Measurements from ENCODE around the gene PPP6R3. TPM values are rescaled to one million over a fixed set of nuclear protein-coding genes. Genes with fewer than 3 reads are reported as not detected.

Gene PPP6R3
- total RNA-seq, 2 donors from 2014 or later = 118 to 136 TPM

DNA sequence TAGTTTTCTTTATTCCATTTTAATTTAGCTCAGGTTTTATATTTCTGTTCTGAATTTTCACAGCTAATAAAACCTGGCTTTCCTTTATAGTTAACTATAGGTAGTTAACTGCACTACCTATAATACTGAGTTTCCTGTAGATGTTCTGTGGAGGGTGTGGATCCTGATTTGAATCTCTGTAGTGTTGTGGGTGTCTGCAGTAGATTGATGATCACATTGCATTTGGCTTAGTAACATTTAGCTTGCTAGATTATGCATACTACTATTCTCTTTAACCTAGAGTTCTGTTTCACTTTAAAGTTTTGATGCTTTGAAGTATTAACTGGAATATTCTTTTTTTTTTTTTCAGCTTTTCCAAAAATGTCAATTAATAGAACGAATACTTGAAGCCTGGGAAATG is 110.1 kb downstream of the PPP6R3 start:
- no peak overlapping the region for H3K27ac ChIP-seq (ENCODE audit: low read depth, low read length)
- no peaks in the 10 kb centered on the region for H3K9me3 ChIP-seq (ENCODE audit: control insufficient read depth, low read length)
- Mint-ChIP-seq H3K27ac (no peak overlapping the region), H3K9me3 (no peaks in the 10 kb centered on the region), H3K4me1 (peaks cover 3% of the 10 kb centered on the region), H3K4me3 (no peak overlapping the region), H3K27me3 (ENCODE audit: insufficient read depth) (no peaks in the 10 kb centered on the region), H3K36me3 (ENCODE audit: low read depth) (peaks cover 79% of the 10 kb centered on the region)
- WGBS, 2 experiments (ENCODE audit: insufficient coverage in 1 of 2, insufficient read length in 1 of 2) = 78% methylated on average over 1 of the region's 1 CpG; no CpG with 5 or more reads in 1 of the 2 experiments
- no peaks in the 10 kb centered on the region for H3K27me3 ChIP-seq (ENCODE audit: control insufficient read depth, insufficient read depth, low read length, poor library complexity, severe bottlenecking)
- DNase-seq = no peak
- no peak overlapping the region for H3K9ac ChIP-seq (ENCODE audit: extremely low read depth, low read length, poor library complexity, severe bottlenecking)
- no peaks in the 10 kb centered on the region for H3K4me1 ChIP-seq (ENCODE audit: control insufficient read depth, insufficient read depth, low read length)
- TF ChIP-seq CTCF (conservative IDR thresholded peaks at IDR 0.05) = no peak
- H3K36me3 ChIP-seq (ENCODE audit: control insufficient read depth, insufficient read depth, low read length) = peaks cover 97% of the 10 kb centered on the region
- H3K4me3 ChIP-seq (ENCODE audit: low read length) = no peak overlapping the region

DNA sequence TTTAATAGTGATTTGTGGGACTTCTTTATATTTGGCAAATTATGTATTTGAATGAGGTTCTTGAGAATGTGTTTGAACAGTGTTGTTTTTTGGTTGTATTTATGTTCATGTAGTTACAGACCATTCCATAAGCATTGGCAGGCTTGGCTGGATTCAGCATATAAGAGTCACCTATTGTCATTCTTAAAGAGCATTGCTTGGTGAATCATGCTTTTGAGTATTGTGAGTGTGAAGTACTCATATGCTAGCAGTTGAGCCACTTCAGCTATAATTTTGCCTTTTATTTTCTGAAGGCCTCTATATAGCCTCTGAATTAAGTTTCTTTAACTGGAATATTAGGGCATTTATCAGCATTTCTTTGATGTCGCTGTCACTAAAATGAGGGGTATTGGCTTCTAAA is 113.8 kb downstream of the PPP6R3 start:
- Histone ChIP-seq H3K27me3 (ENCODE audit: control insufficient read depth, insufficient read depth, low read length, poor library complexity, severe bottlenecking) (no peaks in the 10 kb centered on the region), H3K27ac (ENCODE audit: low read depth, low read length) (no peak overlapping the region), H3K9ac (ENCODE audit: extremely low read depth, low read length, poor library complexity, severe bottlenecking) (no peak overlapping the region), H3K4me3 (ENCODE audit: low read length) (no peak overlapping the region), H3K36me3 (ENCODE audit: control insufficient read depth, insufficient read depth, low read length) (peaks cover 97% of the 10 kb centered on the region), H3K9me3 (ENCODE audit: control insufficient read depth, low read length) (no peaks in the 10 kb centered on the region), H3K4me1 (ENCODE audit: control insufficient read depth, insufficient read depth, low read length) (peaks cover 7% of the 10 kb centered on the region)
- Mint-ChIP-seq H3K4me3 (no peak overlapping the region), H3K4me1 (peaks cover 18% of the 10 kb centered on the region), H3K9me3 (no peaks in the 10 kb centered on the region), H3K27me3 (ENCODE audit: insufficient read depth) (no peaks in the 10 kb centered on the region), H3K27ac (no peak overlapping the region), H3K36me3 (ENCODE audit: low read depth) (peaks cover 82% of the 10 kb centered on the region)
- WGBS, 2 experiments (ENCODE audit: insufficient coverage in 1 of 2, insufficient read length in 1 of 2) = 90% methylated on average over 1 of the region's 1 CpG; no CpG with 5 or more reads in 1 of the 2 experiments
- no peak for DNase-seq
- TF ChIP-seq CTCF (conservative IDR thresholded peaks at IDR 0.05) = no peak

- Histone ChIP-seq H3K27ac (ENCODE audit: low read depth, low read length) (no peak overlapping the region), H3K4me3 (ENCODE audit: low read length) (no peak overlapping the region), H3K9ac (ENCODE audit: extremely low read depth, low read length, poor library complexity, severe bottlenecking) (no peak overlapping the region), H3K9me3 (ENCODE audit: control insufficient read depth, low read length) (no peaks in the 10 kb centered on the region), H3K36me3 (ENCODE audit: control insufficient read depth, insufficient read depth, low read length) (peaks cover 97% of the 10 kb centered on the region), H3K27me3 (ENCODE audit: control insufficient read depth, insufficient read depth, low read length, poor library complexity, severe bottlenecking) (no peaks in the 10 kb centered on the region), H3K4me1 (ENCODE audit: control insufficient read depth, insufficient read depth, low read length) (peaks cover 7% of the 10 kb centered on the region)
- Mint-ChIP-seq H3K27me3 (ENCODE audit: insufficient read depth) (no peaks in the 10 kb centered on the region), H3K9me3 (no peaks in the 10 kb centered on the region), H3K36me3 (ENCODE audit: low read depth) (peaks cover 84% of the 10 kb centered on the region), H3K27ac (no peak overlapping the region), H3K4me3 (no peak overlapping the region), H3K4me1 (peaks cover 18% of the 10 kb centered on the region)
- TF ChIP-seq CTCF (conservative IDR thresholded peaks at IDR 0.05) = no peak
- WGBS, 2 experiments (ENCODE audit: insufficient coverage in 1 of 2, insufficient read length in 1 of 2) = 96 to 100% methylated on average over 1 to 4 of the region's 4 CpGs
- no peak for DNase-seq
These were observed 114.6 kb downstream of the PPP6R3 start for GRCh38 chr11:68575025-68575665.
